ENCODE data around the gene BSDC1. TPM values are rescaled to one million over a fixed set of nuclear protein-coding genes. Genes with fewer than 3 reads are reported as not detected.

BSDC1 gene
- total RNA-seq: 100 TPM

GRCh38 chr1:32394141-32394889, at the start of gene BSDC1:
Gene BSDC1 (minus strand): TSS chr1:32394441. CDS start chr1:32394414, 27 bp downstream.

DNA sequence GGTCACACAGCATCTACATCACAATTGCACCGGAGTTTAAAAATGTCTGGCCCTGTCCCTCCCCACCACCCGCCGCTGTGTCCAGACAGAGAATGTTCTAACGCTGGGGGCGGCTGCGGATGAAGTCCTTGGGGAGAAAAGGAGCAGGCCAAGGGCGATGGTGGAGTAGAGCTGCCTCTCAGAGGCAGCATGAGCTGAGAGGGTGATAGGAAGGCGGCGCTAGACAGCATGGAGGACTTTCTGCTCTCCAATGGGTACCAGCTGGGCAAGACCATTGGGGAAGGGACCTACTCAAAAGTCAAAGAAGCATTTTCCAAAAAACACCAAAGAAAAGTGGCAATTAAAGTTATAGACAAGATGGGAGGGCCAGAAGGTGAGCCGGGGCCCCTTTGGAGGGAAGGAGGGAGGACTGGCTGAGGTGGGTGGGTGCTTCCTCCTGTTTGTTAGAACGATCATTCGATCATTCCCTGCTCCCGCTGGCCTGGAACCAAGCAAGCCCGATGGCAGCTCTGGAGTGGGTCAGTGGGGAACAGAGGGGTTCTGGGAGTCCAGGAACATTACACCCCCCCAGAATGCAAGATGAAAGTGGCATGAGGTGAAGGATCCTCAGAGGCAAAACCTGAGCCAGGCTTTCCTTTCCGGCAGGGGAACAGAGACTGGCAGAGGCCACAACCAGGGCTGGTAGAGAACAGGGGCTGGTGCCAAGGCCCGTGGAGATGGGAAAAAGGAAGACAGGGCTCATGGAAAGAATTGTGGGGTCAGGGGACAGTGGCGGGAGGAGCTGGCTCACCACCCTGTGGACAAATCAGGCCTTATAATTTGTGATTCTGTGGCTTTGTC, 31.5 kb downstream of the BSDC1 start, which contains the start of the genes FAM229A and TSSK3:
Gene FAM229A (minus strand): TSS at position 12 of the 840 bp plus-strand sequence. CDS start 394 bp downstream, outside the sequence.
Gene TSSK3 (plus strand): TSS at position 66 of the 840 bp plus-strand sequence. CDS start 163 bp downstream, at position 229.

GRCh38 chr1:32335790-32336590, 58.3 kb downstream of the BSDC1 start, which contains the start of gene MARCKSL1:
Gene MARCKSL1 (minus strand): TSS chr1:32336233. CDS start chr1:32336033, 200 bp downstream.

Other genes with a start within 250 kb of the BSDC1 start
- 44.8 TPM for gene TXLNA, start 214.8 kb downstream of the BSDC1 start, total RNA-seq
- 19.8 TPM for gene CCDC28B, start 193.8 kb downstream of the BSDC1 start, total RNA-seq
- 5.9 TPM for gene IQCC, start 188.8 kb downstream of the BSDC1 start, total RNA-seq
- not detected for gene DCDC2B, start 185.4 kb downstream of the BSDC1 start, total RNA-seq
- gene TMEM234, start 172.1 kb downstream of the BSDC1 start, total RNA-seq: 18.8 TPM
- 133 TPM for gene EIF3I, start 172.0 kb downstream of the BSDC1 start, total RNA-seq
- gene FAM167B, start 147.2 kb downstream of the BSDC1 start, total RNA-seq: 2.1 TPM
- 1.4 TPM for gene LCK, start 143.2 kb downstream of the BSDC1 start, total RNA-seq
- 65.0 TPM for gene HDAC1, start 102.4 kb downstream of the BSDC1 start, total RNA-seq
- 159 TPM for gene MARCKSL1, start 58.2 kb downstream of the BSDC1 start, total RNA-seq
- 3.1 TPM for gene FAM229A, start 32.0 kb downstream of the BSDC1 start, total RNA-seq
- 0.55 TPM for gene TSSK3, start 31.9 kb downstream of the BSDC1 start, total RNA-seq
- 3.8 TPM for gene ZBTB8B, start 70.6 kb upstream of the BSDC1 start, total RNA-seq
- gene ZBTB8A, start 145.0 kb upstream of the BSDC1 start, total RNA-seq: 24.7 TPM